ENCODE data around the gene EFEMP2.

GRCh38 chr11:65854161-65854592 lies 18.4 kb downstream of the EFEMP2 start:
- TF ChIP-seq CTCF (IDR thresholded peaks at IDR 0.05) = no peak
- no peak for TF ChIP-seq POLR2A (IDR thresholded peaks at IDR 0.05)
